HUDEP-2 (cell line): ENCODE results near the gene PARP2.
A peak's percentile ranks its signal among the peaks of the same experiment; 100 is the strongest.
"Not testable (repeated sequence)": the region's sequence is repeated elsewhere in the genome, so short reads cannot be mapped to it uniquely, and the experiment has no call there.

Source experiments
- DNase-seq, 76 experiments: peaks; one replicate each; lab custom pipeline; 2025; ENCODE audit not compliant: unreplicated experiment in 76 of 76; lab: John Stamatoyannopoulos, UW

The PARP2 gene

DNA sequence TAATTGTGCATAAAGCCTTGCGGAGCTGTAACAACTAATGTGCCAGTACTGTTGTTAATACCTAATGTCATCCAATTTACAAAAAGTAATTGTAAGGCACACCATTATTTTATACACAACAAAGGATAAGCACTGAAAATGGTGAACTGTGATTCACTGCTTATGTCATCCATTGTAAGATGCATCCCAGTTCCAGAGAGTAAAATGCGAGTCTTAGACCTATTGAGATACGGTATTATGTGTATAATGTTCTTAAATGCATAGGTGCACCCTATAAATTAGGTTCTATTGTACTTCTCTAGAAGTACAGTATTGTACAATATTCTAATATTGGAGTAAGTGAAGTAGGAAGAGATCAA is 406 bp downstream of the PARP2 start:
- peak in 1 of 76 experiments; percentile 20 for DNase-seq

DNA sequence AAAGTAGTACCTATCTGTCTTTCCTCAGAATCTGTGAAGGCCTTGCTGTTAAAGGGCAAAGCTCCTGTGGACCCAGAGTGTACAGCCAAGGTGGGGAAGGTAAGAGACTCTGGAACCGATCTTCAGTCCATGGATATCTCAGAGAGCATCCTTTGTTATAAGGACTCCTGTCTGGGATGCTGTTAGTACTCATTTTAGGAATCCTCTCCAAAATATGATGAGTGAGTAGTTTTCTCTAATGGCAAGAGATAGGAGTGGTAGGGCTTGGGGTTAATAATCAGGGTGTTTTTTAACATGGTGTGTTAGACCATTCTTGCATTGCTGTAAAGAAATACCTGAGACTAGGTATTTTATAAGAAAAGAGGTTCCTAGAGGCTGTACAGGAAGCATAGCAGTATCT is 1.9 kb downstream of the PARP2 start:
- no peak for DNase-seq

DNA sequence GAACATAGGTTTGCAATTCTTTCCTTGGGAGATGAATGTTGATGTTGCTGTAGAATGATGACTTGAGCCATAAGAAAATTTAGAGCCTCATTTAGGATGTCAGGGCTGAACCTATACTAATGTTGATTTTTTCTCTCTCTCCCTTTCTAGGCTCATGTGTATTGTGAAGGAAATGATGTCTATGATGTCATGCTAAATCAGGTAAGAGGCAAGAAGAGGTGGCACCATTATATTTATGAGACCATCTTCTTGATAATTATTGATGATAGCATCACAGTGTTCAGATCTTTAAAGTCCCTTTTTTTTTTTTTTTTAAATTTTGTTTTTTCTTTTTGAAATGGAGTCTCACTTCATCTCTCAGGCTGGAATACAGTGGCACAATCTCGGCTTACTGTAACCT is 3.3 kb downstream of the PARP2 start:
- no peak for DNase-seq

DNA sequence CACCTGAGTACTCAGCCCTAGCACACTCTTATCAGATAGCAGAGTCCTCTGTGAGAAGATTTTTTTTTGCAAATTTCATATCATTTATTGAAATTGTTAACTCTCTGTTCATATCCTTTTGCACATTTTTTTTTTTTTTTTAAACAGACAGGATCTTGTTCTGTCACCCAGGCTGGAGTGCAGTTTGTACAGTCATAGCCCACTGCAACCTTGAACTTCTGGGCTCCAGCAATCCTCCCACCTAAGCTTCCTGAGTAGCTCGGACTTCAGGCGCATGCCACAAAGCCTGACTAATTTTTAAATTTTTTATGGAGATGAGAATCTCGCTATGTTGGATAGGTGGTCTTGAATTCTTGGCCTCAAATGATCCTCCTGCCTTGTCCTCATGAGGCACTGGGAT is 4.3 kb downstream of the PARP2 start:
- DNase-seq: no peak

DNA sequence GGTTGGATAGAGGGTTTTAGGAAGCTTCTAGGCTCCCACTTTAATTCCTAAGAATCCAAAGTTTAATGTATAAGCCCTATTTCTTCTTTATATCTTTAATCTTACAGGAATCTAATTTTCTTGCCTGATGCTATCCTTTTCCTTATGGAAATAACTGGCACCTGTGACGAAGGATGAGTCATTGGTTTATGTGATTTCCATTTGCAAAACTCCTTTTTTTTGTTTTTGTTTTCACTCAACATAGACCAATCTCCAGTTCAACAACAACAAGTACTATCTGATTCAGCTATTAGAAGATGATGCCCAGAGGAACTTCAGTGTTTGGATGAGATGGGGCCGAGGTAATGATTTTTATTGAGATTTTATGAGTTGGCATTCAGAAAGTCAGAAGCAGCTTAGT is 6.8 kb downstream of the PARP2 start:
- no peak for DNase-seq

DNA sequence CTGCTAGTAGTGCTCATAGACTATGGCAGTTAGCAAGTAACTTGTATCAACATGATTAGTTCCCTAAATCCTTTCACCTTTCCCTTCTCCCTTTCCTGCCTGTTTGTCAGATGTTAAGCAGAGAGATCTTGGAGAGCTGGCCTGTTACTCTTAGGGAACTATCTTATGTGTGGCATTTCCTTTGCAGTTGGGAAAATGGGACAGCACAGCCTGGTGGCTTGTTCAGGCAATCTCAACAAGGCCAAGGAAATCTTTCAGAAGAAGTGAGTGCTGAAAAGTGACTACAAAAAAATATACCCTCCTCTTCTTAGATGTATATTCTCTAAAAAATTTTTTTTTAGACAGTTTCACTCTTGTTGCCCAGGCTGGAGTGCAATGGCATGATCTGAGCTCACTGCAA is 7.4 kb downstream of the PARP2 start:
- DNase-seq: no peak

DNA sequence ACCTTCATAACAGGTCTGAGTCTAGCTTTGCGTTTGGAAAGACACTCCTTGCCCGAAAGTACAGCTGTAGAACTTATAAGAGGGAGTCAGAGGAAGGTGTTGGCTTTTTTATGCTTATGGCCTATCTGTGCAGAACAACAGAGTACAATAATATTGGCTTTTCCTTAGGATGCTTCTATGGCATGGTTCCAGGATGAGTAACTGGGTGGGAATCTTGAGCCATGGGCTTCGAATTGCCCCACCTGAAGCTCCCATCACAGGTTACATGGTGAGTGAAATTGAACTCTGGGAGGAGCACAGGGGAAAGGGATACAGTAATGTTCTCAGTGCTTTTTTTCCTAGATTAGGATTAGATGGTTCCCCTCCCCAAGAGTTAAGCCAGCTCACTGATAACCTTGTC is 13.0 kb downstream of the PARP2 start:
- no peak for DNase-seq

DNA sequence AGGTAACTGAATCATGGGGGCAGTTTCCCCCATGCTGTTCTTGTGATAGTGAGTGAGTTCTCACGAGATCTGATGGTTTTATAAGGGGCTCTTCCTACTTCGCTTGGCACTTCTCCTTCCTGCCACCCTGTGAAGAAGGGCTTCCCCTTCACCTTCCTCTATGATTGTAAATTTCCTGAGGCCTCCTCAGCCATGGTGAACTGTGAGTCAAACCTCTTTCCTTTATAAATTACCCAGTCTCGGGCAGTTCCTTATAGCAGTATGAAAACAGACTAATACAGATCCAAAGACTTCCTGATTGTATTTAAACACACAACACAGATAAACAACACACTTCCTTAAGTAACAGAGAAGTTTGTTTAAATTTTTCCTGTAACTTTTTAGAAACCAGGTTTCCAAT is 15.0 kb downstream of the PARP2 start:
- DNase-seq: not testable (repeated sequence)

DNA sequence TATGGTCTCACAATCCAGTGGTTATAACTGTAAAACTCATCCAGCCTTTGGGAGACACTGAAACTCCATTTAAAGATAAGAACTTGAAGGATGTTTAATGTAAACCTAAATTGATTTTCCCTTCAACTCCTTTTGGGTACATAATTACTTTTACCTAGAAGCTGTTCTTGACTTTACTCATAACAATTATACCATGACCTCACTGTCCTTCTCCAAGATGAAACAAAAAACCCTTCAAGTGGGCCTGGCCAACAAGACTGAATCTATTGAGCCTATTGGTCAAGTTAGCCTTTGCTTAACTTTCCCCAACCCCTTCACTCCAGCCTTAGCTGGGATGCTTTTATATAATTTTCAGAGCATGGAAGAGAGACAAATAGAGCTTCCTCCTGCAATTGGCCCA is 22.5 kb downstream of the PARP2 start:
- DNase-seq: no peak

DNA sequence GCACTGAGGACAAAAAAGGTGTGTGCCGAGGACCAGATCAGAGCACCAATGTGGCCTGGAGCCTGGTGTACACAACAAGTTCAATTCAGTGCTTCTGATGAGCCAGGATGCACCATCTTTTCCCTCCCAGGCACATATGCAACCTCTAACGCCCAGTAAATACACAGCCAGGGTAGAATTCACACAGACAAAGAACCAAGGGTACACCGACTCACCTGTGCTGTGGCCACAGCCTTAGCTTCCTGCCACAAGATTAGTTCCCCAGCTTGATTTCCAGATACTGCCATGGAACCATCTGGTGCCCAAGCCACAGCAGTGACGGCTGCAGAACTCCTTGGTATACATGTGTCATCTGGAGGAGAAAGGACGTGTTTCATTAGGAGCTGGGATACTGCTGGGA is 29.4 kb downstream of the PARP2 start:
- DNase-seq: no peak

DNA sequence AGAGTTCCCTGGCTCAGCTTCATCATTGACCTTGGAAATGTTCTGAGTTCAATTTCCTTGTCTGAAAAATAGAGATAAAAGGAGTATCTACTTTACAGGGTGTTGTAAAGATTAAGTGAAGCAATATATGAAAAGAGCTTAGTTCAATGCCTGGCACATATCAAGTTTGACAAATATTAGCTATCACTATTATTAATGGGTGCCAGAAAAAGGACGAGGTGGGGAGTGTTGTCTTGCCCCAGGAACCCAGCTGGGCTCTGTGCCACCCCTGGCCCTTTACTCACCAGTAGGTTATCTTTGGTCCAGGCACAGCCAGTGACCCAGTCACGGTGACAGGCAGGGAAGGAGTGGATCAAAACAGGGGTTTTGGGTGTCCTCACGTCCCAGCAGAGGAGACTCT is 32.0 kb downstream of the PARP2 start:
- no peak for DNase-seq

DNA sequence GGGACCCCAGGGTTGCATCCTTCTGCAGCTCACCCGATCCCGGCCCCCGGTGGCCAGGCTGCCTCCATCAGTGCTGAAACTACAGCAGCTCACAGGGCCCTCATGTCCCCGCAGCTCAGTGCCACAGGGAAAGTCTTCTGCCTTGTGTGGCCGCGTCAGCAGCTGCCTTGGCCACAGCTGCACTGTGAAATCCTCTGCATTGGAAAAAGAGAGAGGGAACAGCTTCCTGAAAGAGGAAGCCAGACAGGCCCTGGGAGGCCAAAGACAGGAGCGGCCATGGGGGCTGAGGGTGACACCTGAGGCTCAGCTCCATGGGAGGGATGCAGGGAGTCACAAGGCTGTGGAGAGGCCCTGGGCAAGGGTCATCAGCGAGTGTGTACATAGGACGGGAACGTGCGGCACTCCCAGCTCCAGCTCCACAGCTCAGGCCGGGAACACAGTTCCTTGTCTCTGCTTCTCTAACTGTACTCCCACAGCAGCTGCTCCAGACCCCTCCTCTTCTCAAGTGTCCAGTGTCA is 32.7 kb downstream of the PARP2 start:
- DNase-seq: no peak

DNA sequence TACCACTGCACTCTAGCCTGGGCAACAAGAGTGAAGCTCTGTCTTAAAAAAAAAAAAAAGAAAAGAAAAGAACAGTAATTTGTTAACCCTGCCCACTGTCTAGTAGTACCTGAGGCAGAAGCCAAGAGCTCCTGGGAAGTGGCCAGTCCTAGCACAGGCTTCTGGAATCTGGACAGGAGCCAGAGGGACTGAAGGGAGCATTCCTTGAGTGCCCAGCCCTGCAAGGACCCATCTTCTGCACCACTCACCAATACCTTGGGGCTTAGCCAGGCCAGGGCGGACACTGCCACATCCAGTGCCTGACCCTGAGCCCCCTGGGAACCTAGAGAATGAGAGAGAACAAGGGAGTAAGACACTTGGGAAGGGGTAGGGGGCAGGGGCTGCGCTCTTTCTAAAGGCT is 33.7 kb downstream of the PARP2 start:
- no peak for DNase-seq

DNA sequence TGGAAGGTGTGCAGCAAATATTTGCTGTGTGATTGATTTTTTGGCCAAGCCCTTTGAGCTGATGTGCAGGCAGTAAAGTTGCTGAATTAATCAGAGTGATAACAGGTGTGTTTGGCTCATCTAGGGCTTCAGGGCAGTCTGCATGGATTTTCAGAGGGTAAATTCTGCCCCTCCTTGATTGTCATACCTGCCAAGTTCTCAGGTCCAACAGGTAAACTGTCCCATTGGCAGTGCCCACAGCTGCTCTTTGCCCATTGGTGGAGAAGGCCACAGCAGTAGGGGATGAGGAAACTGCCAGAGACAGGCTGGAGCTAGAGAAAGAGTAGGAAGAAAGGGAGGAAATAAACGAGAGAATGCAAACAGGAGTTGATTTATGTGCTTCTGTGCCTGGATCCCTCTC is 36.3 kb downstream of the PARP2 start:
- no peak for DNase-seq

DNA sequence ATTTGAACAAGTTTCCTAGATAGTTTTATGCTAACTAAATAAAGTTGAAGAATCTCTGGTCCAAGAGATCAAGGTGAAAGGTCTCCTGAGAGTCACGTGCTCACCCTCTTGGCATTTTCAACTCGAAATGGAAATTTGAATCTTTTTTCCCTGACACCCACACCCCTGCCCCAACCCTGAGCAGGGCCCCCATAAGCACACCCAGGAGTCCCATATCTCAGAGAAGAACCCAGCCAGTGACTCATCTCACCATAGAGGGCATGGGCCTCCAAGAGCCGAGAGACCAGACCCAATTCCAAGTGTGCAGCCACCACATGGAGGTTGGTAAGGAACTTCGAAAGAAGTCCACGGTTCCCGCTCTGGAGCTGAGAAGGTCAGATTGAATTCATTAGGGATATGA is 37.2 kb downstream of the PARP2 start:
- no peak for DNase-seq

DNA sequence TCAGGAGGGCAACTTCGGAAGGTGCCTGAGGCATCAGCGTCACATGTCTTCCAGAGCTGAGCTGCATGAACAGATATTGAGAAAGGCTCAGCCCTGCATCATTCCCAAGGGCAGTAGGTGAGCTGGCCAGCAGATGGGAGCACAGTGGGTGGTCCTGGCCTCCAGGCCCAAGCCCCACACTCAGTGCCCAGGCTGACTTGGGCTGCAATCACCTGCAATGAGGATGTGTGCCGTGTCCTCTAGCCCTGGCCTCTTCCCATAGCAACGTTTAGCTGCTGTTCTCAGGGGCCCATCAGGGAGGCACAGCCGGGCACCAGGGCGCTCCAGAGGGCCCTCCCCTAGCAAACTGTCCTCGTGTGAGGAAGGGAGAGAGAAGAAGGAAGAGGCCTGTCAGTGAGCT is 37.9 kb downstream of the PARP2 start:
- DNase-seq: no peak

DNA sequence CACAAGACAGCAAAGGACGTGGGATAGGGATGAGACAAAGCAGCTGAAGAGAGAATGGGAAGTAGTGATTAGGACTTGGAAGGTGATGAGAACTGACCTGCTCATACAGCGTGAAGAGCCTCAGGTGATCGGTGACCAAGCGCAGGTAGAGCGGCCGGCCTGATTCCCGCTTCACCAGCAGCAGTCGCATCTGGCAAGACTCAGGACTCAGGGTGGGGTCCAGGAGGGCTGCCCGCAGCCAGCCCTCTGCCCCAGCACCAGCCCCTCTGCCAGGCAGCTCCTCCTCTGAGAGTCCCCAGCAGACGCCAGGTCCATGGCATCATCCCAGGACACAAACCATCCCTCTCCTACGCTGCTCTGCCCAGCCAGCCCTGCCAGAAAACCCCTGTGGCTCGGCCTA is 39.1 kb downstream of the PARP2 start:
- DNase-seq: no peak

DNA sequence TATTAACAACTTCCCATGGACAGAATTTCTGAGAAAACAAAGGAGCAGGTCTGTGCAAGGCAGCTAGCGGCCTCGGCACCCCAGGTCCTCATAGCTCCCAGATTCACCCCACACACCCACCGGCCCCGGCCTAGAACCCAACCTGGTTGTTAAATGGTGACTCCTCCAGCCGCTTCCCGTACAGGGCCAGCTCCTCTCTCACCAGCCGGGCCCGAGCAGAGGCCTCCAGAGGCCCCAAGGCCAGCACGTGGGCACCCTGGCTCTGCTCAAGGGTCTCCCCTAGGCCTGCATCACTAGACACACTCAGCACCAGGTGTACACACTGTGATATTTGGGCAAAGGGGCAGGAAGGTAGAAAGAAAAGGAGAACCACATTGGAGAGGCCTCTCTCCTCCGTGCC is 39.6 kb downstream of the PARP2 start:
- no peak for DNase-seq

DNA sequence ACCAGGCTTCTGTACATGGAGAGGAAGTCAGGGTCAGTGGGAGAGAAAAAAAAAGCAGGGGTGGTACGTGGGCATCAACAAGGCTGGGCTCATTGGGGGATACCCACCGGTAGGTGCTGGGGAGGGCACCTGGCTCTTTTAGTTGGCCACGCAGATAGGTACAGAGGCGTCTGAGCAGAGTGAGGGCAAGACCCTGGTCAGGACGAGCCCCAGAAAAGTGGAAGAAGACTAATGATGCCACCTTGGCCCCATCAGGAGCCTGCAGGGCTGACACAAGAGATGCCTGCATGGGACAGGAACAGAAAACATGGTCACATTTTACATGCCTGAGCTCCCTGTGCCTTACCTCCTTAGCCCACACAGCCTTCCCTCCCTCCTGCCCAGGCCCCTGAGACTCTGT is 40.2 kb downstream of the PARP2 start:
- DNase-seq: no peak

DNA sequence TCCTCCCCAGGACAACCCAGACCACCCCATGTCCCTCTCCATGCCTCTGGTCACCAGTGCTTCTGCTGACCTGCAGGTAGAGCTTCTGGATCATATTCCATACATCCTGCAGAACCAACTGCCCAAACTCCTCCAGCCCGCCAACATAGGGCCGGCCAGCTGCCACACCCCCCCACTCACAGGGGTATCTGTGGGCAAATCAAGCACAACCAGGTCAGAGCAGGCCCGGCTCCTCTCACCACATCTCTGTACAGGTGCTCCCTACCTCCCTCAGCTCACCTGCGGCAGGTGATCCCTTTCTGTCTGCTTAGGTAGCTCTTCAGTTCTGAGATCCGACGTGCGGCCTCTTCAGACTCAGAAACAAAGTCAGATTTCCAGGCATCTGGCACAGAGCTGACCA is 40.9 kb downstream of the PARP2 start:
- DNase-seq: no peak

DNA sequence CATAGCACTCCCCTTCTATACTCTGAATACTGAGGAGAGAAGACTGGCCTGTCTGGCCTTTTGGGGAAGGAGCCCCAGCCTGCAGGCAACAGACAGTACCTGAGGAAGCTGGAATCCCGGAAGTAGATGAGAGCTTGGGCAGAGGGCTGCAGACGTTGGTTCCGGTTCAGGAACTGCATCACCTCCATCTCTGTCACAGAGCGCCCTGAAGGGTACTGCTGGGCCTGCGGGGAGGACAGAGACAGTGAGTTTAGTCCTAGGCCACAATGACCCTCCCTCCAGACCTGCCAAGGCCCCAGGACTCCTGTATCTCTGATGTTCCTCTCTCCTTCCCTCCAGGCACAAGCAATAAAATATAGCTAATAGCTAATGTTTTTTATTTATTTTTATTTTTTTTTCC is 41.5 kb downstream of the PARP2 start:
- no peak for DNase-seq

DNA sequence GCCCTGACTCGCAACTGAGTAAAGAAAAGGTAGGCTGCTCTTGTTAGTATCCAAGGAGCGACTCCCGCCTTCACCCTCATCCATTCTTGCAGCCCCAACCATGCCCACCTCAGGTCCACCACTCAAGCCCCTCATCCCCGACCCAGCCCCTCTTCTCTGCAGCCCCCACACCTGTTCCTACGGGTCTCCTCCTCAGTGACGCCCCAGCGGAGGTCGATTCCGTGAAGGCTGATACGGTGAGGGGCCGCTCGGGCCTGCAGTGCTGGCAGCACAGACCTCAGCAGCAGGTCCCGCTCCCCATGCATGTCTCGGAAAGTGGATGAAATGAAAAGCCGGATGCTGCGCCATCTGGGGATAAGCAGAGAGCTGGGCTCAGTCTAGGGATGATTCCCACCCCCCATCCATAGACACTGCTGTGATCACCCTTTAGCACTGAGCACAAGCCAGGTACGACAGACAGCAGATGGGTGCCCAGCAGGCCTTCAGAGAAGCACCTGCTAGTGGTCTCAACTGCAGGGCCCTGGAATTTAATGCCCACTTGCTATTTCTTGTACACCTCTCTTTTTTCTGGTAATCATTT is 42.9 kb downstream of the PARP2 start:
- no peak for DNase-seq

DNA sequence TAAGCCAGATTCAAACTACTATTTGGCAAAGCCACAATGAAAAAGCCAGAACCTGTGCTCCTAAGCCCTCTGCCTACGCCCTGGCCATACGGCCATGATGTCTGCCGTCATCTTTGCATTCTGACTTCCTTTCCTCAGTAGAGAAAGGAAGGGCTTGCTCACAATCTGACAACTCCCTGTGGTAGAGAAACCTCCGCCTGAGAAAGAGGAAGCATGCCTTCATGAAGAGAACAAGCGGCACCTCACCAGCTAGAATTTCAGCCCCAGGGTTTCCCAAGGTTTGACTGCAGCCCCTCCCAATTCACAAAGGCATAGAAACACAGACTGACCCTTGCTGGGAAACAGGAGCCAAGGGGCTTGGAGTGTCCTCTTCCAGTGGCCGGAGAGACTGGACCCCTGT is 44.1 kb downstream of the PARP2 start:
- DNase-seq: no peak
